ENCODE measurements around the gene RAPGEF1.

DNA sequence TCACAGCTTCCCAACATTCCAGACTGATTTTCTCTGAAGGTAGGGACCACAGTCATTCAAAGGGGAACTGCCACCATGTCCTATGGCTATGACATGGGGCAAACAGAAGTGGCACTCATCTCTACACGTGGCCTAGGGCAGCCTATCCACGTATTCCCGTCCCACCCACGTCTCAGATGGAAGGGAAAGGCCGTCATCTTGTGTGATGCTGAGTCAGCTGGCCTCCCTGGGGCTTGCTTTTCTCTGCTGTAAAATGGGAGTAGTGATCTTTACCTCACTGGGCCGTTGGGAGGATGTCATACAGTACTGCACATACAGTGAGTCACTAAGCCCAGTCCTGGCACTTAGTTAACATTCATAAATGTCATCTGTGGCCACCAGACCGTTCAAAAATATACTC, 72.3 kb downstream of the RAPGEF1 start:
- TF ChIP-seq, protein P1, sequence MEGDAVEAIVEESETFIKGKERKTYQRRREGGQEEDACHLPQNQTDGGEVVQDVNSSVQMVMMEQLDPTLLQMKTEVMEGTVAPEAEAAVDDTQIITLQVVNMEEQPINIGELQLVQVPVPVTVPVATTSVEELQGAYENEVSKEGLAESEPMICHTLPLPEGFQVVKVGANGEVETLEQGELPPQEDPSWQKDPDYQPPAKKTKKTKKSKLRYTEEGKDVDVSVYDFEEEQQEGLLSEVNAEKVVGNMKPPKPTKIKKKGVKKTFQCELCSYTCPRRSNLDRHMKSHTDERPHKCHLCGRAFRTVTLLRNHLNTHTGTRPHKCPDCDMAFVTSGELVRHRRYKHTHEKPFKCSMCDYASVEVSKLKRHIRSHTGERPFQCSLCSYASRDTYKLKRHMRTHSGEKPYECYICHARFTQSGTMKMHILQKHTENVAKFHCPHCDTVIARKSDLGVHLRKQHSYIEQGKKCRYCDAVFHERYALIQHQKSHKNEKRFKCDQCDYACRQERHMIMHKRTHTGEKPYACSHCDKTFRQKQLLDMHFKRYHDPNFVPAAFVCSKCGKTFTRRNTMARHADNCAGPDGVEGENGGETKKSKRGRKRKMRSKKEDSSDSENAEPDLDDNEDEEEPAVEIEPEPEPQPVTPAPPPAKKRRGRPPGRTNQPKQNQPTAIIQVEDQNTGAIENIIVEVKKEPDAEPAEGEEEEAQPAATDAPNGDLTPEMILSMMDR (IDR thresholded peaks at IDR 0.05) = no peak
- TF ChIP-seq POLR2A (IDR thresholded peaks at IDR 0.05) = no peak

Measured in sigmoid colon (tissue), 3 donors.